Thoracic aorta (tissue), 2 donors: Measurements from ENCODE around the gene DTL. TPM values are rescaled to one million over a fixed set of nuclear protein-coding genes. Genes with fewer than 3 reads are reported as not detected.

Source experiments
- ATAC-seq: fragments of 150-250 bp; one replicate; pipeline ENCODE4 v1.8.0; 2017; ENCODE audit warnings: low read depth; ENCODE audit not compliant: insufficient number of reproducible peaks, low FRiP score
- DNase-seq: peaks from one replicate; pipeline ENCODE4 v3.0.0-alpha.2; 2020; ENCODE audit warnings: low spot score
- H3K27ac ChIP-seq, 2 donors: fragments of 200-600 bp; sonication (generic); 1 replicate in 1 of 2; 2 replicates in 1 of 2; pipeline ENCODE4 v1.5.1; 2016; ENCODE audit warnings: mild to moderate bottlenecking in 2 of 2, moderate library complexity in 2 of 2
- H3K27me3 ChIP-seq: fragments of 200-600 bp; sonication (generic); replicated peaks from 2 replicates; pipeline ENCODE4 v1.6.0; 2016; ENCODE audit warnings: mild to moderate bottlenecking; ENCODE audit not compliant: insufficient read depth
- H3K36me3 ChIP-seq: fragments of 200-600 bp; sonication (generic); one replicate; pipeline ENCODE4 v1.5.1; 2016
- H3K4me1 ChIP-seq, 2 donors: fragments of 200-600 bp; sonication (generic); 1 replicate in 1 of 2; 2 replicates in 1 of 2; pipeline versions ENCODE4 v1.5.1 to v1.6.0; 2016; ENCODE audit warnings: low read depth in 2 of 2, mild to moderate bottlenecking in 1 of 2; ENCODE audit not compliant: control insufficient read depth in 1 of 2
- H3K4me3 ChIP-seq: fragments of 200-600 bp; sonication (generic); 2 replicates; pipeline ENCODE4 v1.5.1; 2016; ENCODE audit warnings: mild to moderate bottlenecking
- H3K9me3 ChIP-seq: fragments of 200-600 bp; sonication (generic); 2 replicates; pipeline ENCODE4 v1.5.1; 2016
- total RNA-seq, 2 donors: library from RNA; depleted of rRNA; stranded (reverse); fragments of >200 nt; gene quantifications; one replicate each; pipeline versions ENCODE4 v1.1.0 to v1.2.3, GENCODE V29; 2016
- TF ChIP-seq, protein P1 (sequence below): fragments of 200-600 bp; sonication (generic); IDR thresholded peaks from one replicate; pipeline ENCODE4 v1.5.1; 2019; ENCODE audit warnings: antibody characterized with exemption

The DTL gene
- total RNA-seq, 2 donors from 2014 or later, result 0.21 to 3.4 TPM

GRCh38 chr1:212091438-212092121, 56.0 kb downstream of the DTL start:
- ATAC-seq, result no peak
- Histone ChIP-seq H3K27me3 (no peaks in the 10 kb centered on the region), H3K9me3 (no peaks in the 10 kb centered on the region), H3K4me3 (no peak overlapping the region), H3K27ac (no peak overlapping the region), H3K4me1 (no peaks in the 10 kb centered on the region), H3K36me3 (no peaks in the 10 kb centered on the region)
- TF ChIP-seq, protein P1, sequence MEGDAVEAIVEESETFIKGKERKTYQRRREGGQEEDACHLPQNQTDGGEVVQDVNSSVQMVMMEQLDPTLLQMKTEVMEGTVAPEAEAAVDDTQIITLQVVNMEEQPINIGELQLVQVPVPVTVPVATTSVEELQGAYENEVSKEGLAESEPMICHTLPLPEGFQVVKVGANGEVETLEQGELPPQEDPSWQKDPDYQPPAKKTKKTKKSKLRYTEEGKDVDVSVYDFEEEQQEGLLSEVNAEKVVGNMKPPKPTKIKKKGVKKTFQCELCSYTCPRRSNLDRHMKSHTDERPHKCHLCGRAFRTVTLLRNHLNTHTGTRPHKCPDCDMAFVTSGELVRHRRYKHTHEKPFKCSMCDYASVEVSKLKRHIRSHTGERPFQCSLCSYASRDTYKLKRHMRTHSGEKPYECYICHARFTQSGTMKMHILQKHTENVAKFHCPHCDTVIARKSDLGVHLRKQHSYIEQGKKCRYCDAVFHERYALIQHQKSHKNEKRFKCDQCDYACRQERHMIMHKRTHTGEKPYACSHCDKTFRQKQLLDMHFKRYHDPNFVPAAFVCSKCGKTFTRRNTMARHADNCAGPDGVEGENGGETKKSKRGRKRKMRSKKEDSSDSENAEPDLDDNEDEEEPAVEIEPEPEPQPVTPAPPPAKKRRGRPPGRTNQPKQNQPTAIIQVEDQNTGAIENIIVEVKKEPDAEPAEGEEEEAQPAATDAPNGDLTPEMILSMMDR, result no peak
- no peak for DNase-seq

GRCh38 chr1:212097360-212097759, 61.8 kb downstream of the DTL start:
- H3K27ac ChIP-seq, result no peak overlapping the region
- no peaks in the 10 kb centered on the region for H3K36me3 ChIP-seq
- no peaks in the 10 kb centered on the region for H3K4me1 ChIP-seq
- no peaks in the 10 kb centered on the region for H3K9me3 ChIP-seq
- no peak for ATAC-seq
- H3K4me3 ChIP-seq, result no peak overlapping the region
- TF ChIP-seq, protein P1, result no peak
- DNase-seq, result no peak
- H3K27me3 ChIP-seq, result no peaks in the 10 kb centered on the region

GRCh38 chr1:212098310-212098709, 62.8 kb downstream of the DTL start:
- no peak for ATAC-seq

DNA sequence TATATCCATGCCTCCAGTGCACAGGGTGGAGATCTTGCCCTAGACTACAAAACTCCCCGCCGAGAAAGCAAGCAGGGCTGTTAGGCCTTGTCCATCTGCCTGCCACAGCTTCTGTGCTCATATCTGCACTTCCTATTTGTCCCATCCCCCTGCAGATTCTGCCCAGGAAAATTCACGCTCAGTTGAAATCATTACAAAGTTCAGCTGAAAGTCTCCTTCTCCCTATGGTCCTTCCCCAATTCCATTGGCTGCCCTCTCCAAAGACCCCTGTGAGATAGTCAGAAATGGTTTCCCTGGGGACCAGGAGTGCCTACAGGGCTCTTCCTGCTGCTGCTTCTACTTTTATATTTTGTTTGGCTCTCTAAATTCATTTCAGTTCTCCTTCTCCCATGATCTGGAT, 63.2 kb downstream of the DTL start:
- H3K9me3 ChIP-seq, result no peaks in the 10 kb centered on the region

More at GRCh38 chr1:212098310-212098709, 62.8 kb downstream of the DTL start:
- H3K4me1 ChIP-seq, result no peaks in the 10 kb centered on the region
- no peak overlapping the region for H3K27ac ChIP-seq
- H3K36me3 ChIP-seq, result no peaks in the 10 kb centered on the region
- TF ChIP-seq, protein P1, result no peak
- no peaks in the 10 kb centered on the region for H3K27me3 ChIP-seq
- H3K4me3 ChIP-seq, result no peak overlapping the region
- no peak for DNase-seq
- H3K9me3 ChIP-seq, result no peaks in the 10 kb centered on the region

DNA sequence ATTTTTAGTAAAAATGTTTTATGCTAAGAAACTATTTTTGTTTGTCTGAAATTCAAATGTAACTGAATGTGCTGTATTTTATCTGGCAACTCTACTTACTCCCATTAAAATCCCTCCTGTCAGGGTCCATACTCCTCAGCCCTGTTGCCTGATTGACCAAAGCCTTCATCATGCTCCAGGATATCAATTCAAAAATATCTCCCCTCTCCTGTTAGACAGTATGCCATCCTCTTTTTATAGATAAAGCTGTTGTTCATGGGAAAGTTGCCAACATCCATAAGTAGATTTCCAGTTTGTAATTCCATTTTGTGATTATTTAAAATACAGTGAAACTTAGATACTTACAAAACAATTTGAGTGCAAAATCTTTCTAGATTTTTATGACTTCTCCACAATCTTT, 65.7 kb downstream of the DTL start:
- Histone ChIP-seq H3K4me3 (no peak overlapping the region), H3K27ac (no peak overlapping the region), H3K4me1 (peaks cover 4 to 12% of the 10 kb centered on the region in 2 donors), H3K9me3 (no peaks in the 10 kb centered on the region), H3K27me3 (no peaks in the 10 kb centered on the region), H3K36me3 (no peaks in the 10 kb centered on the region)
- ATAC-seq (no peak), DNase-seq (no peak)
- TF ChIP-seq, protein P1, result no peak

More for the DNA sequence above, 63.2 kb downstream of the DTL start:
- ATAC-seq (no peak), DNase-seq (no peak)
- no peak overlapping the region for H3K4me3 ChIP-seq
- H3K4me1 ChIP-seq, result no peaks in the 10 kb centered on the region
- H3K27ac ChIP-seq, result no peak overlapping the region
- no peaks in the 10 kb centered on the region for H3K36me3 ChIP-seq
- TF ChIP-seq, protein P1, result no peak
- no peaks in the 10 kb centered on the region for H3K27me3 ChIP-seq
